NOMO-1 treated with dmso at 0.1 percent for 144 hours (cell line): ENCODE data around the gene APOE.
A peak's percentile ranks its signal among the peaks of the same experiment; 100 is the strongest.
"Not testable (repeated sequence)": the region's sequence is repeated elsewhere in the genome, so short reads cannot be mapped to it uniquely, and the experiment has no call there.

ENCODE experiments used
- DNase-seq: peaks from one replicate; lab custom pipeline; 2025; ENCODE audit not compliant: unreplicated experiment; lab: John Stamatoyannopoulos, UW

APOE gene

GRCh38 chr19:44905437-44906160 lies at the start of gene APOE:
Gene APOE, plus strand, starts transcription at chr19:44905796. Its CDS starts 829 bp downstream, at chr19:44906625.
- DNase-seq, result no peak

GRCh38 chr19:44856421-44857083 lies 49.0 kb upstream of the APOE start:
- DNase-seq, result peak; percentile 43

GRCh38 chr19:44857837-44858236 lies 47.8 kb upstream of the APOE start:
- DNase-seq, result no peak

- not testable (repeated sequence) for DNase-seq
Observed at GRCh38 chr19:44861576-44861975, 44.0 kb upstream of the APOE start.

GRCh38 chr19:44863990-44864389 lies 41.6 kb upstream of the APOE start:
- DNase-seq, result no peak

- DNase-seq, result no peak
Observed at GRCh38 chr19:44865196-44865767, 40.3 kb upstream of the APOE start.

- no peak for DNase-seq
Observed at GRCh38 chr19:44866664-44867063, 38.9 kb upstream of the APOE start.

GRCh38 chr19:44867578-44867977 lies 38.0 kb upstream of the APOE start:
- no peak for DNase-seq

- DNase-seq, result no peak
Observed at GRCh38 chr19:44869733-44870470, 35.7 kb upstream of the APOE start.

GRCh38 chr19:44871809-44872208 lies 33.8 kb upstream of the APOE start:
- no peak for DNase-seq

GRCh38 chr19:44872661-44873060 lies 32.9 kb upstream of the APOE start:
- no peak for DNase-seq

GRCh38 chr19:44874317-44874716 lies 31.3 kb upstream of the APOE start:
- no peak for DNase-seq

GRCh38 chr19:44875666-44876451 lies 29.7 kb upstream of the APOE start:
- DNase-seq, result no peak

- no peak for DNase-seq
Observed at GRCh38 chr19:44876930-44877535, 28.6 kb upstream of the APOE start.

- DNase-seq, result no peak
Observed at GRCh38 chr19:44878120-44878865, 27.3 kb upstream of the APOE start.

- DNase-seq, result no peak
Observed at GRCh38 chr19:44879309-44880065, 26.1 kb upstream of the APOE start.

- no peak for DNase-seq
Observed at GRCh38 chr19:44882063-44882462, 23.5 kb upstream of the APOE start.

- not testable (repeated sequence) for DNase-seq
Observed at GRCh38 chr19:44882619-44883397, 22.8 kb upstream of the APOE start.
